ENCODE measurements around the gene SPATA16.

- TF ChIP-seq CTCF (IDR thresholded peaks at IDR 0.05), result no peak
- TF ChIP-seq POLR2AphosphoS5 (IDR thresholded peaks at IDR 0.05), result no peak
Measured at GRCh38 chr3:172993412-172993811, 147.6 kb downstream of the SPATA16 start.
